Erythroblast (primary cell): ENCODE measurements around the gene CDK5RAP2.

Experiments
- GATA1 ChIP-seq: IDR thresholded peaks from 2 replicates; pipeline ENCODE4 v1.6.1; 2011; ENCODE audit warnings: low read depth, mild to moderate bottlenecking, control low read depth, low read length, moderate library complexity
- POLR2A ChIP-seq: IDR thresholded peaks from 2 replicates; pipeline ENCODE4 v1.6.1; 2011; ENCODE audit warnings: mild to moderate bottlenecking, low read length

DNA sequence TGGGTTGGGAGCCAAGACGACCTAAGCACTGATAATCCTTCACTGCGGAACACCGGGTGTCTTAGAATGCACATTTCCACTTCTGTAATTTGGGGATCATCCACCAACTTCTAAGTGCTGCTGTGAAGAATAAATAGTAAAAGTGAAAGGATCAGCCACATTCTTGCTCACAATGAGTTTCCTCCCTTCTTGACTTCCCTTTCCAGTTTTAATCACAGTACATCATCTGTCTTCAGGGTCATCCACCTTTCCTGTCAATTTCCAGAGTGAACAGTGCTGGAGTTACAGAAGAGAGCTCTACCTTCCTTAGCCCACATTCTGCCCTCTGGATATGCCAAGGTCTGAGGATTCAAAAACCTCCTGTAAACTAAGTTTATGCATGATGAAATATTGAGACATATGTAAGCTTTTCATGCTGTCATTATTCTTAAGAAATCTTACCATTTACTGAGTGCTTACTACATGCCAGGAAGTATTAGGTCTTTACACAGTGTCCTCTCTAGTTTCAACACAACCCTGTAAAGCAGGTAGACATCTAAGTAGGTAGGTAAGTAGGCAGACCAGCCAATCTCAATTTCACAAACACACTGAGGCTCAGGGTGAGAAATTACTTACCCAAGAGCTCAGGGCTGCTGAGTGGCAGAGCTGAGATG, 105.2 kb downstream of the CDK5RAP2 start:
- TF ChIP-seq POLR2A, result no peak
- no peak for TF ChIP-seq GATA1
